ENCODE data around the gene TAF4. TPM values are rescaled to one million over a fixed set of nuclear protein-coding genes. Genes with fewer than 3 reads are reported as not detected.
A peak's percentile ranks its signal among the peaks of the same experiment; 100 is the strongest.

TAF4 gene
- total RNA-seq, 1 donor from 2014 or later = 10.7 TPM

DNA sequence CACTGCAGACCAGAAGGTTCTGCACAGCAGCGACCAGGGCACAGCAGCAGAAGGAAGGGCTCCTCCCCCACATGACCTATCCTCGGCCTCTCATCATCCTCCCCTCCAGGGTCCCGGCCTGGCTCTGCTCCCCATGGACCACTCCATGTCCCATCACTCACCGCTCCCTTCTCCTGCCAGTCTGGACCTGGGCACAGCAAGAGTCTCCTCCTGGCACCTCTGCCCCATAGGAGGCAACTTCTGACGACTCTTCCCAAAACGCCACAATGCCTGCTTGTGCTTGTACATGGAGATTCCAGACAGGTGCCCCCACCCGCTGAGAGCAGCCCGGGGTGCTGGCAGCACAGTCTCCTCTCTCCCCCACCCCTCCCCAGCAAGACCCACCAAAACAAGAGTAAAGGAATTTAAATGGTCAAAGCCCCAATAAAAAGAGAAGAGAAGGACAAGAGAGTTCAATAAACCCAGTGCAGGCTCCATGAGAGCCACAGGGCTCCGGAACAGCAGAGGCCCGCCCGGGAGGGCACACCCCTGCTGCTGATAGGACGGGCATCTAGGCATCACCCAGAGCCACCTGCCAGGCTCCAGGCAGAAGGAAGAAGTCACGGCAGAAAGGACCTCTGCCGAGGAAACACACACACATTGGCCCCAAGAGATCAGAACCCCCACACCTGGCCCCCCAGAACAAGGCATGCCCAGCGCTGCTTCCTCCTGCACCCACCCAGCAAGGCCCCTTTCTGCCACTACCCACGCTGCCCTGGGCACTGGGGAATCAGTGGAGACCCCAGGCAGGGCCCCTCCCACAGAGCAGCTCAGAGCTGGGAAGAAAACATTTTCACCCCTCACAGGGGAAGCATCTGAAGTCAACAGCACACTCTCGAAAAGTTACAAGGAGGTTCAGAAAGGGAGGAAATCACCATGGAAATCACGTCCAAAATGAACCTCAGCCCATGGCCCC is 15.2 kb downstream of the TAF4 start:
- no peak for ATAC-seq
- intact Hi-C loops (cut with DNase I) = no loop called here
- no peak for DNase-seq (ENCODE audit: missing footprints)

DNA sequence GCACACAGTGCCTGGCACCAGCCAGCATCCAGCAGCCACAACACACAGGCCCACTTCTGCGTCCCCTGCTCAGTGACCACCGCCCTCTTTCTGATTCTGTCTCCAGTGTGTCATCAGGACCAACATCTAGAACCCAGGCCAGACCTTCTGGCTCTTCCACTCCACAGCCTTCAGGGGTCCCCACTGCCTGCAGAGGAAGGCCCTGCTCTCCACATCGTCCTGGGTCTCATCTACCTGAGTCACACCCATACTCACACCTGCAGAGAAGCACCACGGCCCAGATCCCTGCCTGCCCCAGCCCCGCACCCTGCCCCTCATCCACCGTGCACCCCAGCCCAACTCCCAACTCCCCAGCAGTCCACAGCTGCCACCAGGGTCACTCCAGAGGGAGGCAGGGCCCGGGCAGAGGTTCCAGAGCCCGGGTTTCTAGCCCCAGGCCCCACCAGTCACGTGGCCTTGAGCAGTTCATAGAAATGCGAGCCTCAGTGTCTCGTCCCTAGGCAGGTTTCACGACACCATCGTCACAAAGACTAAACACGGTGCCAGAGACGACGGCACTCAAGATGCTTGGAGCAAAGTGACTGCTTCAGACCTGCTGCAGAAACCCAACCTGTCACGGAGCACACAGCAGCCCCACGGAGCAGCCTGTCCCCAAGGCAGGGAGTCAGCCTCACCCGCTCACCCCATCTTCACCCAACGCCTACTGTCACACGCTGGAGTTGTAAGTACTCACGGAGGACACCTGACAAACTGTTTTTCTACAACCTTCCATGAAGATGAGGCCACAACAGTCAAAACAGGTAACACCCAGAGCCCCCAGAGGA is 16.1 kb downstream of the TAF4 start:
- intact Hi-C loops (cut with DNase I) = no loop called here
- ATAC-seq (no peak), DNase-seq (ENCODE audit: missing footprints) (no peak)

DNA sequence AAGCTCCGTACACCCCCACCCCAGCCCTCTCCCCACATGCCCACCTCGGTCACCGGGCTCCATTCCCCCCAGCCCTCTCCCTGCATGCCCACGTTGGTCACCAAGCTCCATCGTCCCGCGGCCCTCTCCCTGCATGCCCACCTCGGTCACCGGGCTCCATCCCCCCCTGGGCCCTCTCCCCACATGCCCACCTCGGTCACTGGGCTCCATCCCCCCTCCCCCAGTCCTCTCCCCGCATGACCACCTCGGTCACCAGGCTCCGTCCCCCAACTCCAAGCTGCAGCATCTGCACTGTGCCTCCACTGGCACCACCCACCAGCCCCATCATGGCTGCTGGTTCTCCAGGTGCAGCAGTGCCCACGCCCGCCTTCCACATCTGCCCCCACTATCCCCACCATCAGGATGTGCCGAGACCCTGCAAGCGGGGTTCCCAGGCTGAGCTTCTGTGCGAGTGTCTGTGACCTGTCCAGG is 16.8 kb downstream of the TAF4 start:
- intact Hi-C loops (cut with DNase I) = no loop called here
- ATAC-seq = no peak
- no peak for DNase-seq (ENCODE audit: missing footprints)

DNA sequence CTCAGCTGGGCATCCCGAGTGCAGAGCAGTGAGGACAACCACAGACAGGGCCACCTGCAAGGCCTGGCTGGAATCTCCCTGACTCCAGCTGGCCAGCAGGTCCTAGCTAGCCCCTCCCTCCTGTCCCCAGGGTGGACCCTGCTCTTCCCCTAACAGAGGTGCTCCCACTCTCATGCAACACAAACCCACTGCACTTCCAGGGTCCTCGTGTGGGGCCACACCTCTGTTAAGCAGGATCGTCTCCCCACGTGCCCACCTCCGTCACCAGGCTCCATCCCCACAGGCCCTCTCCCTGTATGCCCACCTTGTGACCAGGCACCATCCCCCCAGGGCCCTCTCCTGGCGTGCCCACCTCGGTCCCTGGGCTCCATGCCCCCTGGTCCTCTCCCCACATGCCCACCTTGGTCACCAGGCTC is 17.3 kb downstream of the TAF4 start:
- DNase-seq (ENCODE audit: missing footprints) (no peak), ATAC-seq (no peak)
- intact Hi-C loops (cut with DNase I) = no loop called here

DNA sequence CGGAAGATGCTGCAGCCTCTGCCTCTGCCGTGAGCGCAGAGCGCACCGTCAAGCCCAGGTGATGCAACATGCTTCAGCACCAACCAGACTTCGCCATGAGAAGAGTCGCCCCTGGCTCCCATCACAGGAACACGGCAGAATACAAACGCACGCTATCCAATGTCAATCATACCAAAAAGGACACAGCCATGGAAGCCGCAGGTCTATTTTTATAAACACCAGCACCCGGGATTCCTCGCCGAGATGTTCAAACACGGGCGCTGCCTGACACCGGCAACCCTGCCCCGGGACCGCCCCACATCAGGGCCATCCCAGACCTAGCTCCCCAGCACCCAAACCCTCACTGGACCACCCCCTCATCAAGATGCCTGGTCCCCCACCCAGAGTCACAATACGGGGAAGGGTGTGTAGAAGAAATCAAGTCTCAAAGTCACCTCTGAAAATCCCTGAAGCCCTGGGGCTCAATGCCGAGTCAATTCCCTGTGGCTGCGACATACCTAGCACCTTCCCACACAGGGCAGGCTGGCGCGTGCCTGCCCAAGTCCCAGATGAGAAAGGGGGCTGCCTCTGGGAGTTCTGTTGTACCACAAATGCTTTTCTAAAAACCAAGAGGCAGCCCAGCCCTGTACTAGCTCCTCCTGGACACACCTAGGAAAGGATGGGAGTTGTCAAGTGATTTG is 17.9 kb downstream of the TAF4 start:
- DNase-seq (ENCODE audit: missing footprints) = no peak
- no peak for ATAC-seq
- intact Hi-C loops (cut with DNase I) = no loop called here

DNA sequence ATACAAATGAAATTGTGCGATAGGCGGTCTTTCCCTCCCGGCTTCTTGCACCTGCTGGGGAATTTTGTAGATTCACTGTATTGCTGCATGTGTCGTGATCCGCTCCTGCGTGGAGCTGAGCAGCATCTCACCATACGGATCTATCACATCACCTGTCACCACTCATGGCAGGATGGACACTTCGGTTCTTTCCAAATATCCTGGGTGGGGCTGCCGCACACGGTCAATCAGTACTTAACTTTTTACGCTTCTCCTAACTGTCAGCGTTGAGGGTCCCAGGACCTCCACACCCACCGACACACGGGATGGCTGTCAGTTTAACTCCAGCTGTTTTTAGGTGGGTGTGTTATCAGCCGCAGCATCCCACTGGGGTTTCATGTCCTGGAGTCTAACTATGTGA is 19.2 kb downstream of the TAF4 start:
- DNase-seq (ENCODE audit: missing footprints) (no peak), ATAC-seq (no peak)
- intact Hi-C loops (cut with DNase I) = no loop called here

DNA sequence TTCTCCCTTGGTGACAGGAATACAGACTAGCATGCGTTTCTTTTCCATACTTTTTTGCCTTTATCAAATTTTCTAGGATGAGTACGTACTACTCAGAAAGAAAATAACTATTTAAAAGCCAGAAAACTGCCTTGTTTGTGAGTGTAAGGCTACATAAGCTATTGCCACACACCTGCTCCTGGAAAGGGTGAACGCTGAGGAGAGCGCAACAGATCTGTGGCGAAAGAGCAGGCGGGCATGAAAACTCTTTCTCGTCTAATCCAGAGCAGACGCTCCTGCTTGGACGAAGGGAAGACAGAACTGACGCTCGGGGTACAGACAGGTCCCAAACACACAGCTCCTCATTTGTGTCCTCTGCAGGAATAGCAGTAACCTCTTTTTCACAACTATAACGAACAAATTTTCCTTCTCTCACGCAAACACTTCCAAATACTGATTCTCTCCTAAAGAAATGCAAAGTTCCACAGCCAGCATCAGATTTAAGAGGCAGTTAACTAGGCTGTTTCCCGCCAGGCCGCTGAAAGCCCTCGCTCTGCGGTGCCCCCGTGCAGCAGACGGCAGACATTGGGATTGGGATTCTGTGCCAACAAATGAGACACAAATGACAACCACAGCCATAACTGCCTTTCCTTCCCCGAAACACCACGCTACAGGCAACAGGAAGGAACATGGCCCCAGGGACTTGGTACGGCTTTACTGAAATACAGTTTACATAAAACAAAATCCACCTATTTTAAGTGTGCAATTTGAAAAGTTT is 20.0 kb downstream of the TAF4 start:
- DNase-seq (ENCODE audit: missing footprints) = no peak
- ATAC-seq = no peak
- intact Hi-C loops (cut with DNase I) = no loop called here

DNA sequence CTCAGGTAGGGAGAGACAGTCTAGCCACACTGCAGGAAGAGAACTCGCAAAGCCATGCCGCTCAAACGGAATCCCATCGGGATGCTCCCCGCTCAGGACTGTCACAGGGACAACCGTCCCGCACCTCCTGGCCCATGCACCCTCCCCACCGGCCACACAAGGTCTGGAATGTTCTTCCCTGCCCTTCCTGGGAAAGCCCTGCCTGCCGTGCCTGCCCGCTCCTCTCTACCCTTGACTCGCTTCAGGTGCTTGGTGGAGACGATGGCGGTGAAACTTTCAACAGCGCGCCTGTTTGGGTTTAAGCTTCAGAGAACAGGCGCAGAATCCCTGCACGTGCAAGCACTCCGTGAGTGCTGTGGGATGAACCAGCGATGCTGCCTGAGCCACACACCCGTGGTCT is 20.6 kb downstream of the TAF4 start:
- DNase-seq (ENCODE audit: missing footprints) (no peak), ATAC-seq (no peak)
- intact Hi-C loops (cut with DNase I) = no loop called here

DNA sequence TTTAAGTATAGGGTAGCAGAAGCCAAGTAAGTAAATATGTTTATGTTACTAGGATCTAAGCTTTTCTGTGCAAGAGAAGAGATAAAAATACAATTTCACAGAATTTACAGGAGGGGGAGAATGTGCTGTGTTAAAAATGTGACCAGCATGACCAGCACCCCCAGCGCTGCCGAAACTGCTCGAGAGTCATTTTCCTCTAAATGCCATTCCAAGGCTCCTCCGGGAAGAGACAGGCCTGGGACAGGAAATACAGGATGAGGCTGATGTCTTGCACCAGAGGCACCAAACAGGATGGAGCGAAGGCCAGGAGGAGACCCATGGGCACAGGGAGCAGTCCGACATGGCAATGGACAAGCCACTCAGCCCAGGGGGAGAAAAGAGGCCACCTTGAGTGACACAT is 21.1 kb downstream of the TAF4 start:
- intact Hi-C loops (cut with DNase I) = no loop called here
- ATAC-seq (no peak), DNase-seq (ENCODE audit: missing footprints) (no peak)

DNA sequence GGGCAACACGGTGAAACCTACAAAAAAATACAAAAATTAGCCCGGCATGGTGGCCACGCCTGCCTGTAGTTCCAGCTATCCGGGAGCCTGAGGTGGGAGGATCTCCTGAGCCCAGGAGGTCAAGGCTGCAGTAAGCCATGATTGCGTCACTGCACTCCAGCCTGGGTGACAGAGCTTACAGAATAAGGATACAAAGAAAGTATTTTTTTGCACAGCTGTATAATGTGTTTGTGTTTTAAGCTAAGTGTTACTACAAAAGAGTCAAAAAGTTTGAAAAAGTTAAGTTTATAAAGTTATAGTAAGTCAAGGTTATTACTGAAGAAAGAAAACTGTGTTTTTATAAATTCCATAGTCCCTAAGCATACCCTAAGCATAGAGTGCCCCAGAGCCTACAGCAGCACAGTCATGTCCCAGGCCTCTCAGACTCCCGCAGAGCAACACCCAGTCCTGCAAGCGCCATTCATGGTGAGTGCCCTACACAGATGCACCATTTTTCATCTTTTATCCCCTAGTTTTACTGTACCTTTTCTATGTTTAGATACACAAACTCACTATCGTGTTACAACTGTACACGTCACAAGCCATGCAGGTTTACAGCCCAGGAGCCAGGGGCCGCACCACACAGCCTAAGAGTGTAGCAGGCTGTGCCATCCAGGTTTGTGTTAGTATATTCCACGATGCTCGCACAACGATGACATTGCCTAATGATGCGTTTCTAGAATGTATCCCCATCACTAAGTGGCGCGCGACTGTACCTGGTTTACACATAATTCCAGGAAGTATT is 22.4 kb downstream of the TAF4 start:
- intact Hi-C loops (cut with DNase I) = no loop called here
- ATAC-seq (peak; percentile 51), DNase-seq (ENCODE audit: missing footprints) (no peak)

DNA sequence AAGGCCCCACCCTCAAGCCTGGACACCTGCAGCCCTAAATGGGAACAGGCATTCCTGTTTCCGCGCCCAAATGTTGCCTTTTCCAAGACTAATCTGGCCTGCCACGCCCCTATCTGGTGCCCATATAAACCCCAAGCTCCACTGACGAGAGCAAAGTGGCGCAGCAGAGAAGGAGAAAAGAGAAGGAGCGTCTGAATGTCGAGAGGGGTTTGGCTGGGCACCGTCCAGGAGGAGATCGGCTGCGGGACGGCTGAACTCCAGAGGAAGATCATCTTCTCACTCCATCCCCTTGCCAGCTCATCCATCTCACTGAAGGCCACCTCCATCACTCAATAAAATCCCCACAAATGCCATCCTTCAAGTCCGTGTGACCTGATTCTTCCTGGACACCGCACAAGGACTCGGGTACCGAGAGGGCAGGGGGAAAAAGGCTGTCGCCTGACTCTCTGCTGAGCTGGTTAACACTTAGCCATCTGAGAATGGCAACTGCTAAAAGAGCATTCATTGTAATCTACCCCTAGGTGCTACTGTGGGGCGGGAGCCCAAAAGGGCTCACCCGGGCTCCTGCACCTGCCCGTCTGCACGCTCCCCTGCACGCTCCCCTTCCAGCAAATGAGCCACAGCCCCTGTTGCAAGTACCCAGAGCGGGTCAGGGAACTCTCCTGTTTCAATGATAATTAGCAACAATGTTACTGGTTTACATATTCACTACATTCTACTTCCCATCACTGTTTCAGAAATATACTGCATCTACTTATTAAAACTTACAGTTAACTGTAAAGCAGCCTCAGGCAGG is 23.5 kb downstream of the TAF4 start:
- ATAC-seq (no peak), DNase-seq (ENCODE audit: missing footprints) (no peak)
- intact Hi-C loops (cut with DNase I) = no loop called here

DNA sequence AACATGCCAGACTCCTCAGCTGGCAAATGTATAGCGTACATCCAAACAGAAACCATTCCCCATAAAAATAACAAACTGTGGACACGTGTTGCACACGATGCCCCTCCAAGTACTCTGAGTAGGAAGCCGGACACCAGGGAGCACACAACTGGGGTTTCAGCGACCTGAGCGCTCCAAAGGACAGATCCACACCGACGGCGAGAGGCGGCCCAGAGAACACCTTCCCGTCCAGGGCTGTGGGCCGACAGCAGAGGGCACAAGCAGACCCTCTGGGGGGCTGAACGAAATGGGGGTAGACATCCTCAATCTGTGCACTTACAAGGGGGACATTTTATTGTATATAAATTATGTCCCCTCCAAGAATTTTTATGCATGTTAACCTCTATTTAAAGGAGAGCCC is 24.7 kb downstream of the TAF4 start:
- no peak for DNase-seq (ENCODE audit: missing footprints)
- ATAC-seq = no peak
- intact Hi-C loops (cut with DNase I) = no loop called here

DNA sequence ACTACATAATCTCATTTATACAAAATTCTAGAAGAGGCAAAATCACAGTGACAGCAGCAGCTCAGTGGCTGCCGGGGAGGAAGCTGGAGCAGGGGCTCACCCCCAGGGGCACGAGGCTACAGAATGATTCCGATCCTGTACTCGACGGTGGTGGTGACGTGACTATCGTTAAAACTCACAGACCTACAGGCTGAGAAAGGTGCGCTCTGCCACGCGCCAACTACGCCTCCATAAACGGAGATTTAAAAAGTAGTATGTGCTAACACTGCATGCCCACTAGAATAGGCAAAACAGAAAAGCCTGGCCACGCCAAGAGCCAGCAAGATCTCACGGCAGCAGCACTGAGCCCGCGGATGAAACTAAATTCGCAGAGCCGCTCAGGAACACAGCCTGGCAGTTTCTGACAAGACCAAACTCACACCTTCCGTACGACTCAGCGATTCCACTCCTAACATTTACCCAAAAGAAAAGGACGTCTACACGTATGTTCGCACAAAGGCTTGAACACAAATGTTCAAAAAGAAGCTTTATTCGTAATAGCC is 25.2 kb downstream of the TAF4 start:
- DNase-seq (ENCODE audit: missing footprints) (no peak), ATAC-seq (no peak)
- intact Hi-C loops (cut with DNase I) = no loop called here

DNA sequence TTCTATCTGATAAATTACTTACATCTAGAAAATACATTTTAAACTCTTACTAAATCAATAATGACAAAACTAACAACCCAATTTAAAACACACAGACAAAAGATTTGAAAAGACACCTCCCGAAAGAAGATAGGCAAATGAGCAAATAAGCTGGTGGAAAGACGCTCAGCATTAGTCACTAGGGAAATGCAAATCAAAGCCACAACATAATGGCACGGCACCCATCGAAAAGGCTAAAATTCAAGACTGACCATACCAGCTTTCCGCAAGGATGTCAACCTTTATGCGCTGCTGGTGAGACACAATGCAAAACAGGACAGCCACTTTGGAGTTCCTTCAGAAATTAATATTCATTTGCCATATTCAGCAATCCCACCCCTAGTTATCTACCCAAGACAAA is 25.9 kb downstream of the TAF4 start:
- intact Hi-C loops (cut with DNase I) = no loop called here
- no peak for ATAC-seq
- no peak for DNase-seq (ENCODE audit: missing footprints)

DNA sequence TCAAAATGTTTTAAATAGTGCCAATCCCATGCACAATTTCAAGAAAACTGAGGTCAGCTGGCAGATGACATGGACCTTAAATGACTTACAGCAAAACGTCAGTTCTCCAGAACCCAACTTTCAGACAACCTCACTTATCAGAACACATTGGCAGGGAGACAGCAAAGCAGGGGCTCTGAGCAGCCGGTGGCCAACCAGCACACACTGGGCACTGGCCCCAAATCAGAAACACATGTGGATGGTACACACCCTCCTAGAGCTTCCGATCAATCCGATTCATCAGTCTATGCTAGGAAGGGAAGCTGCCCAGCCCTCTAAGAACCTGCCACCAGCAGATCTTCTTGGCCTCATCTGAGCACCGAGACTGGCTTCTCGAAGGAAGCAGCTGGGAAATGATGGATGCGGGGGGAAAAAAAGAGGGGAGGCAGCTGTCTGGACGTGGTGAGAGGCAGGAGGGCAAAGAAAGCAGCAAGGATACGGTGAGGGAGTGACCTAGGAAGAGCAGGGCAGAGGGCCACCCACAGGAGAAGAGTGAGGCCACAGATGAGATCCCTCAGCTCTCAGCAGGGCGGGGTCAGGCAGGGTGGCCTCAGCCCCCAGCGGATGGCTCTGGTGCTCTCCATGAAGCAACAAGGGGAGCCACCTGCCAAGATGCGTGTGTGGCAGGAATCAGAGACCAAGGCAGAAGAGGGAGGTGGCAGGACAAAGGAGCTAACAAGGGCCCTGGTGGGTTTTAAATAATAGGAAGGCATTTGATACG is 32.9 kb downstream of the TAF4 start:
- ATAC-seq (peak; percentile 51), DNase-seq (ENCODE audit: missing footprints) (no peak)
- intact Hi-C loops (cut with DNase I) = no loop called here

DNA sequence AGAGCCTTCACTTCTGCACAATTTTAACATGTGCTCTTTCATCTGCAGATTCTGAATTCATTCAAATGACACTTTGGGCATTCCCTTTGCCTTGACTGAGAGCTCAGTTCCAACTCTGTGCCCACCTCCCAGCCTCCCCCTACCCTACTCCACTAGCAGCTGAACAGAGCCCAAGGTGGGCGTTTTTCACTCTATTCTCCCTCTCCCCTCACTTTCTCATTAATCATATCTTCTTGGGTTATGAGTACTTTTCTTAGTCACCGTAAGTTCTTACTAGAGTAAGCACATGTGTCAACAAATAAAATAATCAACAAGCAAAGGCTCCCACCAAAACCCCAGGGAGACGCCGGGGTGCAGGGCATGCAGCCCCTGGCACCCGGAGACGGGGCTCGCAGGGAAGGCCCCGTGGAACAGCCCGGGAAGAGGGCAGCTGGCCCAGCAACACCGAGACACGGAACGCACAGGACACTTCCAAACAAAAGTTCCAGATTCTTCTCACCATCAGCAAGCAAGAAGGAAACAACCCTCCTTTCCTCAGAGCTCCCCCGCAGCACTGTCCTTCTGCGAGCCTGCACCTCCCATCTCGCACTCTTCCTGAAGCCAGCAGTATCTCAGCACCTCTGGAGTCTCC is 34.1 kb downstream of the TAF4 start:
- DNase-seq (ENCODE audit: missing footprints) (no peak), ATAC-seq (no peak)
- intact Hi-C loops (cut with DNase I) = no loop called here

All from Right ventricle myocardium inferior (tissue), 1 donor.